B cell (primary cell): Measurements from ENCODE around the gene SLAMF6. TPM values are rescaled to one million over a fixed set of nuclear protein-coding genes. Genes with fewer than 3 reads are reported as not detected.

ENCODE experiments used
- ATAC-seq: fragments of 200-7000 bp; cut with Tn5 transposase; one replicate; pipeline ENCODE4 v1.10.0; 2021; ENCODE audit warnings: low read depth, mild to moderate bottlenecking, moderate number of reproducible peaks, moderate library complexity
- CTCF ChIA-PET: fragments of 350-600 bp; sonication (Branson Sonifier 250); formaldehyde crosslinking; loops from one replicate; lab custom pipeline; 2021; ENCODE audit warnings: antibody characterized with exemption, inconsistent platforms; lab: Charles Lee
- POLR2A ChIA-PET: fragments of 350-600 bp; sonication (Branson Sonifier 250); formaldehyde crosslinking; loops from one replicate; lab custom pipeline; 2021; ENCODE audit warnings: antibody characterized with exemption; lab: Charles Lee
- DNase-seq: peaks from one replicate; pipeline ENCODE4 v3.0.0; 2013
- H2AFZ ChIP-seq: 2 replicates; pipeline ENCODE4 v1.6.1; 2012; ENCODE audit warnings: mild to moderate bottlenecking, low read depth, low read length; ENCODE audit not compliant: insufficient read depth, poor library complexity, severe bottlenecking
- H3K27ac ChIP-seq, 2 donors: 1 replicate in 1 of 2; 2 replicates in 1 of 2; pipeline ENCODE4 v1.5.1; 2012 to 2013; ENCODE audit warnings: low read length in 2 of 2, mild to moderate bottlenecking in 2 of 2, moderate library complexity in 1 of 2
- H3K27me3 ChIP-seq, 4 experiments: fragments of 200-600 bp in 1 of 4; sonication (generic) in 1 of 4; replicated peaks in 1 of 4; 1 replicate in 2 of 4; 2 replicates in 2 of 4; pipeline versions ENCODE4 v1.6.1 to v1.7.0; 2013 to 2016; ENCODE audit warnings: low read length in 3 of 4, mild to moderate bottlenecking in 2 of 4, mixed read lengths in 1 of 4, moderate library complexity in 1 of 4; ENCODE audit not compliant: insufficient read depth in 4 of 4, control insufficient read depth in 3 of 4; ENCODE audit errors: control extremely low read depth in 1 of 4
- H3K36me3 ChIP-seq, 2 experiments: replicated peaks in 1 of 2; 1 replicate in 1 of 2; 2 replicates in 1 of 2; pipeline versions ENCODE4 v1.6.1 to v1.7.1; 2013; ENCODE audit warnings: low read length in 1 of 2; ENCODE audit not compliant: insufficient read depth in 2 of 2, control insufficient read depth in 1 of 2; ENCODE audit errors: control extremely low read depth in 1 of 2, extremely low read depth in 1 of 2
- H3K4me1 ChIP-seq, 2 donors: fragments of 200-600 bp in 1 of 2; sonication (generic) in 1 of 2; 1 replicate in 1 of 2; 2 replicates in 1 of 2; pipeline versions ENCODE4 v1.5.1 to v1.6.1; 2013 to 2017; ENCODE audit warnings: low read length in 2 of 2; ENCODE audit not compliant: control insufficient read depth in 2 of 2, insufficient read depth in 2 of 2
- H3K4me2 ChIP-seq: replicated peaks from 2 replicates; pipeline ENCODE3; 2012; ENCODE audit warnings: mild to moderate bottlenecking, low read depth, low read length; ENCODE audit not compliant: poor library complexity, severe bottlenecking
- H3K4me3 ChIP-seq, 5 experiments: fragments of 200-600 bp in 1 of 5; sonication (generic) in 1 of 5; 1 replicate in 3 of 5; 2 replicates in 2 of 5; pipeline versions ENCODE4 v1.5.1 to v1.7.0; 2011 to 2016; ENCODE audit warnings: low read length in 4 of 5, mild to moderate bottlenecking in 4 of 5, low read depth in 2 of 5, control low read depth in 1 of 5, moderate library complexity in 1 of 5; ENCODE audit not compliant: insufficient read depth in 1 of 5; ENCODE audit errors: control extremely low read depth in 1 of 5, extremely low read depth in 1 of 5
- H3K79me2 ChIP-seq: fragments of 200-600 bp; sonication (generic); one replicate; pipeline ENCODE4 v1.6.0; 2016; ENCODE audit warnings: low read length; ENCODE audit not compliant: control insufficient read depth, insufficient read depth
- H3K9ac ChIP-seq: fragments of 200-600 bp; sonication (generic); 2 replicates; pipeline ENCODE4 v1.6.1; 2017; ENCODE audit warnings: mild to moderate bottlenecking, low read length, moderate library complexity
- H3K9me3 ChIP-seq, 3 donors: one replicate each; pipeline versions ENCODE4 v1.6.1 to v1.7.1; 2013; ENCODE audit warnings: low read length in 2 of 3; ENCODE audit not compliant: control insufficient read depth in 2 of 3, insufficient read depth in 1 of 3; ENCODE audit errors: control extremely low read depth in 1 of 3
- H4K20me1 ChIP-seq: 2 replicates; pipeline ENCODE4 v1.6.0; 2012; ENCODE audit warnings: mild to moderate bottlenecking, low read length; ENCODE audit not compliant: insufficient read depth, control insufficient read depth, poor library complexity, severe bottlenecking
- H3K27ac Mint-ChIP-seq: one replicate; pipeline ENCODE4 v1.8.0; 2021; ENCODE audit warnings: mixed read lengths
- H3K27me3 Mint-ChIP-seq: one replicate; pipeline ENCODE4 v1.8.0; 2021; ENCODE audit warnings: mixed read lengths
- H3K4me1 Mint-ChIP-seq: one replicate; pipeline ENCODE4 v1.8.0; 2021; ENCODE audit warnings: mixed read lengths
- H3K4me3 Mint-ChIP-seq: one replicate; pipeline ENCODE4 v1.8.0; 2021; ENCODE audit warnings: mixed read lengths
- H3K9me3 Mint-ChIP-seq: one replicate; pipeline ENCODE4 v1.8.0; 2022; ENCODE audit warnings: mixed read lengths; ENCODE audit not compliant: insufficient read depth
- EZH2 ChIP-seq: IDR thresholded peaks from 2 replicates; pipeline ENCODE4 v1.6.1; 2012; ENCODE audit warnings: borderline replicate concordance, low read depth, mild to moderate bottlenecking, moderate library complexity, low read length; ENCODE audit not compliant: insufficient read depth, poor library complexity, severe bottlenecking
- WGBS: methylation state at CpG from one replicate; pipeline ENCODE4 v1.1.5; 2013; ENCODE audit warnings: missing lambda C conversion rate; ENCODE audit not compliant: insufficient coverage; 5-methylcytosine and 5-hydroxymethylcytosine counted together
- intact Hi-C: fragments of 100-400 bp; cut with micrococcal nuclease; formaldehyde crosslinking; loops from one replicate; pipeline ENCODE4 v1.10.0; 2022
- polyA plus RNA-seq: library from polyadenylated mRNA; depleted of rRNA; stranded (reverse); fragments of >200 nt; gene quantifications from 2 replicates; pipeline ENCODE4 v1.2.3, GENCODE V29; 2012
- total RNA-seq, 2 donors: library from RNA; stranded (reverse); fragments of 120-200 nt in 1 of 2; gene quantifications; 1 replicate in 1 of 2; 2 replicates in 1 of 2; pipeline versions ENCODE4 v1.2.3 to v1.2.4, GENCODE V29; 2013 to 2022
- TF ChIP-seq, protein P1 (sequence below): fragments of 200-600 bp; IDR thresholded peaks from one replicate; pipeline ENCODE4 v1.8.0; 2022; ENCODE audit warnings: antibody characterized with exemption, mild to moderate bottlenecking

The SLAMF6 gene
- total and polyA plus RNA-seq, 2 donors (not counting 1 experiment from before 2014, with no cell fraction given): 64.8 to 79.6 TPM

DNA sequence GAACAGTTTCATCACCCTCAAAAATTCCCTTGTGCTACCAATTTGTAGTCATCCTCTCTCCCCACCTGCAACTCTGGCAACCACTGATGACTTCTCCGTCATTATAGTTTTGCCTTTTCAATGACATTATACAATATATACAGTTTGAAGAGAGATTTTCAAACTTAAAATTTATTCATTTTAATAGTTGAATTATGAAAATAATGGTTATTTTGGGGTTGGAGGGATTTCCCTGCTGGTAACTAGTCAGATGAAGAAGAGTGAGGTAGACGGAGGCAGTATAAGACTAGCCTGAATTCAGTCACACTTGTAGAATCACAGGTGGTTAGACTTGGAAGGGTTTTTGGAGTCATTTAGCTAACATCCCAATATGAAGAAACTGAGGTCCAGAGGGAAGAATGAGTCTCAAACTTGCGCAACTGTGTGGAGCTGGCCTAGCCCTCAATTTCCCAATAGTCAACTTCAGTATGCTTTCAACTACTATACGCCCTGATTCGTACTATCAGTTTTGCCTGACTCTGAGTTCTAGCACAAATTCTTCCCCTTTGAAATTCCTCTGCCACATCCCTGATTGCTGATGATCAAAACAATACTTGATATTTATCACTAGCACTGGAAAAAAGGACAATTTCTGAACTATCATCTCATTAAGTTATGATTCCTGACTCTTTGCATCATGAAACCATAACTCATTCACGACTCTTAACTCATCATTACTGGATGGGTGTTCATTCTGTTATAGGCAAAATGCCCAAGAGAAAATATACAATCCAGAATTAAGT lies 68.5 kb downstream of the SLAMF6 start:
- Histone ChIP-seq H3K4me1 (peaks cover 42 to 48% of the 10 kb centered on the region in 2 donors), H3K9ac (no peak overlapping the region), H3K36me3 (no peaks in the 10 kb centered on the region), H3K79me2 (no peaks in the 10 kb centered on the region), H4K20me1 (no peaks in the 10 kb centered on the region), H2AFZ (peak overlapping the region; percentile 16), H3K4me3 (no peak overlapping the region), H3K9me3 (no peaks in the 10 kb centered on the region), H3K27ac (no peak overlapping the region), H3K27me3 (no peaks in the 10 kb centered on the region), H3K4me2 (peak overlapping the region; percentile 0)
- Mint-ChIP-seq H3K27me3 (no peaks in the 10 kb centered on the region), H3K9me3 (peaks cover 2% of the 10 kb centered on the region), H3K27ac (peak overlapping the region; percentile 47), H3K4me1 (peaks cover 59% of the 10 kb centered on the region), H3K4me3 (peak overlapping the region; percentile 62)
- intact Hi-C loops: no loop called here
- 74% methylated on average over 3 of the region's 6 CpGs for WGBS
- POLR2A ChIA-PET: interaction anchor here (0.6 kb wide), 1 partner anchor 28 kb away, joined by 3 read pairs; no protein-coding TSS in a partner anchor
- ATAC-seq: no peak
- CTCF ChIA-PET: interaction anchor here (0.7 to 1.5 kb wide), 3 partner anchors 11 to 153 kb away, joined by 3 to 4 read pairs (median 3); no protein-coding TSS in a partner anchor
- DNase-seq: no peak
- no peak for TF ChIP-seq EZH2
- TF ChIP-seq, protein P1, sequence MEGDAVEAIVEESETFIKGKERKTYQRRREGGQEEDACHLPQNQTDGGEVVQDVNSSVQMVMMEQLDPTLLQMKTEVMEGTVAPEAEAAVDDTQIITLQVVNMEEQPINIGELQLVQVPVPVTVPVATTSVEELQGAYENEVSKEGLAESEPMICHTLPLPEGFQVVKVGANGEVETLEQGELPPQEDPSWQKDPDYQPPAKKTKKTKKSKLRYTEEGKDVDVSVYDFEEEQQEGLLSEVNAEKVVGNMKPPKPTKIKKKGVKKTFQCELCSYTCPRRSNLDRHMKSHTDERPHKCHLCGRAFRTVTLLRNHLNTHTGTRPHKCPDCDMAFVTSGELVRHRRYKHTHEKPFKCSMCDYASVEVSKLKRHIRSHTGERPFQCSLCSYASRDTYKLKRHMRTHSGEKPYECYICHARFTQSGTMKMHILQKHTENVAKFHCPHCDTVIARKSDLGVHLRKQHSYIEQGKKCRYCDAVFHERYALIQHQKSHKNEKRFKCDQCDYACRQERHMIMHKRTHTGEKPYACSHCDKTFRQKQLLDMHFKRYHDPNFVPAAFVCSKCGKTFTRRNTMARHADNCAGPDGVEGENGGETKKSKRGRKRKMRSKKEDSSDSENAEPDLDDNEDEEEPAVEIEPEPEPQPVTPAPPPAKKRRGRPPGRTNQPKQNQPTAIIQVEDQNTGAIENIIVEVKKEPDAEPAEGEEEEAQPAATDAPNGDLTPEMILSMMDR: no peak

DNA sequence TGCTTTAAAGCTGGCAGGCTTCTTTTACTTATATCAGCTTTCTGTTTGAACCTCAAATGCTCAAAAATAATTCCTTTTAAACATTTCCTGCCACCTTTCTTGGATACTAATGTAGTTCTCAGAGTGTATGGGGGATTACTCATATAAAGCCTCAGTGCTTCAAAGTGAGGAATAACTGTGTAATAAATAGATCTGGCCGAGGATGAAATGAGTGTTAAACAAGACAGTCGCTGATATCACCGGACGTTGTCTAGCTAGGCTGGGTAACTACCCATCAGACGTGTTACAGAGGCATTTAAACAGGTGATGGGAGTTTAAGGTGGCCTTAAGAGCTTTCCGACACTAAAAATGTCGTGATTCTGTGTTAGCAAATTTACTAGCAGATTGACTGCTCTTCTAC lies 69.6 kb downstream of the SLAMF6 start:
- Histone ChIP-seq H2AFZ (peak overlapping the region; percentile 39), H3K79me2 (no peaks in the 10 kb centered on the region), H3K4me3 (peak overlapping the region in 1 of 5 experiments; percentile 4), H4K20me1 (no peaks in the 10 kb centered on the region), H3K9ac (no peak overlapping the region), H3K9me3 (peaks cover 0 to 1% (median 0%) of the 10 kb centered on the region in 3 donors), H3K4me2 (peak overlapping the region; percentile 32), H3K27ac (peak overlapping the region in 1 of 2 donors; percentile 9), H3K4me1 (peaks cover 31 to 37% of the 10 kb centered on the region in 2 donors), H3K27me3 (no peaks in the 10 kb centered on the region), H3K36me3 (no peaks in the 10 kb centered on the region)
- CTCF ChIA-PET: interaction anchor here (1.0 to 1.5 kb wide), 2 partner anchors 21 to 153 kb away, joined by 4 read pairs; no protein-coding TSS in a partner anchor
- H3K4me3 Mint-ChIP-seq: peak overlapping the region; percentile 77
- intact Hi-C loops: no loop called here
- no peaks in the 10 kb centered on the region for H3K27me3 Mint-ChIP-seq
- TF ChIP-seq, protein P1: no peak
- no peak for TF ChIP-seq EZH2
- H3K27ac Mint-ChIP-seq: peak overlapping the region; percentile 79
- WGBS: 57% methylated on average over 7 of the region's 7 CpGs
- H3K9me3 Mint-ChIP-seq: peaks cover 2% of the 10 kb centered on the region
- peaks cover 53% of the 10 kb centered on the region for H3K4me1 Mint-ChIP-seq
- DNase-seq (peak; percentile 26), ATAC-seq (peak; percentile 41)
- POLR2A ChIA-PET: no interaction called here
